B cell (primary cell): ENCODE measurements around the gene HOXD9.

Source experiments
- EZH2 ChIP-seq: IDR thresholded peaks from 2 replicates; pipeline ENCODE4 v1.6.1; 2012; ENCODE audit warnings: borderline replicate concordance, low read depth, mild to moderate bottlenecking, moderate library complexity, low read length; ENCODE audit not compliant: insufficient read depth, poor library complexity, severe bottlenecking
- TF ChIP-seq, protein P1 (sequence below): fragments of 200-600 bp; IDR thresholded peaks from one replicate; pipeline ENCODE4 v1.8.0; 2022; ENCODE audit warnings: antibody characterized with exemption, mild to moderate bottlenecking

DNA sequence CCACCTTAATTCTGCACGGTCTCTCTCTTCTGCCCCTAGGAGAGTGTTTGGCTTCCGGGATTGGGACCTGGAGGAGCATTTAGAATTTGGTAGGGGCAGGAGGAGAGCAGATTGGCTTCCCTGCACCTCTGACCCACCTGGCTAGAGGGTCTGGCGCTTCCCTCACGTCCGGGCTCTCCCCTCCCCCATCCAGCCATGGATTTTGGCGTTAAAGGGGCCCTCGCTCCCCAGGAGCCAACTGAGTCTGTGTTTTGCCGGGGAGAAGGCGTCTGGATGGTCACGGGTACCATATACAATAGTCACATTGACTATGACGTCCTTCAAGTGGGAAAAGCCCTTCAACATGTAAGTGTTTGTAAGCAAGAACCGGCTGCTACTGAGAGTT, 41.1 kb downstream of the HOXD9 start:
- TF ChIP-seq, protein P1, sequence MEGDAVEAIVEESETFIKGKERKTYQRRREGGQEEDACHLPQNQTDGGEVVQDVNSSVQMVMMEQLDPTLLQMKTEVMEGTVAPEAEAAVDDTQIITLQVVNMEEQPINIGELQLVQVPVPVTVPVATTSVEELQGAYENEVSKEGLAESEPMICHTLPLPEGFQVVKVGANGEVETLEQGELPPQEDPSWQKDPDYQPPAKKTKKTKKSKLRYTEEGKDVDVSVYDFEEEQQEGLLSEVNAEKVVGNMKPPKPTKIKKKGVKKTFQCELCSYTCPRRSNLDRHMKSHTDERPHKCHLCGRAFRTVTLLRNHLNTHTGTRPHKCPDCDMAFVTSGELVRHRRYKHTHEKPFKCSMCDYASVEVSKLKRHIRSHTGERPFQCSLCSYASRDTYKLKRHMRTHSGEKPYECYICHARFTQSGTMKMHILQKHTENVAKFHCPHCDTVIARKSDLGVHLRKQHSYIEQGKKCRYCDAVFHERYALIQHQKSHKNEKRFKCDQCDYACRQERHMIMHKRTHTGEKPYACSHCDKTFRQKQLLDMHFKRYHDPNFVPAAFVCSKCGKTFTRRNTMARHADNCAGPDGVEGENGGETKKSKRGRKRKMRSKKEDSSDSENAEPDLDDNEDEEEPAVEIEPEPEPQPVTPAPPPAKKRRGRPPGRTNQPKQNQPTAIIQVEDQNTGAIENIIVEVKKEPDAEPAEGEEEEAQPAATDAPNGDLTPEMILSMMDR = no peak
- TF ChIP-seq EZH2 = no peak
